Glomerular endothelial cell (primary cell): ENCODE measurements around the gene COIL. TPM values are rescaled to one million over a fixed set of nuclear protein-coding genes. Genes with fewer than 3 reads are reported as not detected.
"Not testable (repeated sequence)": the region's sequence is repeated elsewhere in the genome, so short reads cannot be mapped to it uniquely, and the experiment has no call there.

Source experiments
- DNase-seq: peaks from one replicate; pipeline ENCODE4 v3.0.0-alpha.2; 2011; ENCODE audit warnings: low read depth, low spot score; ENCODE audit errors: extremely low read depth
- total RNA-seq: library from RNA; depleted of rRNA; stranded (reverse); fragments of >200 nt; gene quantifications from 2 replicates; pipeline ENCODE4 v1.2.3, GENCODE V29; 2015

Gene COIL, protein sequence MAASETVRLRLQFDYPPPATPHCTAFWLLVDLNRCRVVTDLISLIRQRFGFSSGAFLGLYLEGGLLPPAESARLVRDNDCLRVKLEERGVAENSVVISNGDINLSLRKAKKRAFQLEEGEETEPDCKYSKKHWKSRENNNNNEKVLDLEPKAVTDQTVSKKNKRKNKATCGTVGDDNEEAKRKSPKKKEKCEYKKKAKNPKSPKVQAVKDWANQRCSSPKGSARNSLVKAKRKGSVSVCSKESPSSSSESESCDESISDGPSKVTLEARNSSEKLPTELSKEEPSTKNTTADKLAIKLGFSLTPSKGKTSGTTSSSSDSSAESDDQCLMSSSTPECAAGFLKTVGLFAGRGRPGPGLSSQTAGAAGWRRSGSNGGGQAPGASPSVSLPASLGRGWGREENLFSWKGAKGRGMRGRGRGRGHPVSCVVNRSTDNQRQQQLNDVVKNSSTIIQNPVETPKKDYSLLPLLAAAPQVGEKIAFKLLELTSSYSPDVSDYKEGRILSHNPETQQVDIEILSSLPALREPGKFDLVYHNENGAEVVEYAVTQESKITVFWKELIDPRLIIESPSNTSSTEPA
- total RNA-seq = 12.3 and 15.3 TPM in 2 replicates

- peak; percentile 65 for DNase-seq
Measured at GRCh38 chr17:56960596-56961538, at the start of gene COIL. Gene COIL (minus strand): TSS chr17:56961050. CDS start chr17:56961019, 31 bp downstream.

DNA sequence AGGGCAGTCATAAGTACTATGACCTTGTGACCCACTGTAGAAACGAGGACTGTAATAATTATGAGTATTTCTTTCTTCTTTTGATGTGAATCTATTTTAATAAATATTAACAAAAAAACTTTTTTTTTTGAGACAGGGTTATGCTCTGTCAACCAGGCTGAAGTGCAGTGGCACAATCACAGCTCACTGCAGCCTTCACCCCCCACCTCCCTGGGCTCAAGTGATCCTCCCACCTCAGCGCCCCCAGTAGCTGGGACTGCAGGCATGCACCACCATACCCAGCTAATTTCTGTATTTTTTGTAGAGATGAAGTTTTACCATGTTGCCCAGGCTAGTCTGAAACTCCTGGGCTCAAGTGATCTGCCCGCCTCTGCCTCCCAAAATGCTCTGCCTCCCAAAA is 49.6 kb upstream of the COIL start:
- DNase-seq = no peak

GRCh38 chr17:57009737-57010445 is 49.0 kb upstream of the COIL start:
- peak; percentile 31 for DNase-seq

GRCh38 chr17:57008958-57009357 is 48.1 kb upstream of the COIL start:
- no peak for DNase-seq

DNA sequence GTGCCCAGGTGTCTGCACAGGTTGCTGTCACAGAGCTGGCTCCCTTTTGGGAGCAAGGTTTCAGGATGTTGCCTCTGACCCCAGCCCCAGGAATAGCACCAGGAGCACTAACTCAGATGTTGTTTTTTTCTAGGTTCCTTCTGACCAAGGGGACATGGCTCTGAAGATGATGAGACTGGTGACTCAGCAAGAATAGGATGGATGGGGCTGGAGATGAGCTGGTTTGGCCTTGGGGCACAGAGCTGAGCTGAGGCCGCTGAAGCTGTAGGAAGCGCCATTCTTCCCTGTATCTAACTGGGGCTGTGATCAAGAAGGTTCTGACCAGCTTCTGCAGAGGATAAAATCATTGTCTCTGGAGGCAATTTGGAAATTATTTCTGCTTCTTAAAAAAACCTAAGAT is 45.2 kb upstream of the COIL start:
- DNase-seq = no peak

DNA sequence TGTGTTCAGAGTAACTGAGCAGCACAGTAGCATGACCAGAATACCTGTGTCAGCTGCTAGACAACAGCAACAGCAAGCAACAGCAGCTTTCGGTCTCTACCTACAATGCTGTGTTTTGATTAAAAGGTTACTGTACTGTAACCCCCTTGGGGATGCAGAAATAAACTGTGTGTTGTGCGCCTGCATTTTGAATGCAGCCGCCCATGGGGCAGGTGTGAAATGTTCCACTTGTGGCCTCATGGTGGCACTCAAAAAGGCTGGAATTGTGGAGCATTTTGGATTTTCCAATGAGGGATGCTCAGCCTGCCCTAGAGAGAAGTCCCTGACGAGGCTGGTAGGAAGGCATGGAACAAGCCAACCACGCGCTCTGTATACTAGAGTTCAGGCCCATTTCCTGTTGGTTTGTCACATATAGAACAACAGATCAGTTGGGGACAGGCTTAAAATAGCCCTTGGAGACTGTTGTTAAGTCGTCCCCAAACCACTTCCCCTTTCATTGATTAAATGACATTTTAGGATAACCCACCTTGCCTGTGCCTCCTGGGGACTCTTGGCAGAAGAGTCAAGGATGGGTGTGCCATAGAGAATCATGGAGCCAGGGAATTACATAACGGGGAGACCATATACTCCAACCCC is 44.2 kb upstream of the COIL start:
- DNase-seq = no peak

DNA sequence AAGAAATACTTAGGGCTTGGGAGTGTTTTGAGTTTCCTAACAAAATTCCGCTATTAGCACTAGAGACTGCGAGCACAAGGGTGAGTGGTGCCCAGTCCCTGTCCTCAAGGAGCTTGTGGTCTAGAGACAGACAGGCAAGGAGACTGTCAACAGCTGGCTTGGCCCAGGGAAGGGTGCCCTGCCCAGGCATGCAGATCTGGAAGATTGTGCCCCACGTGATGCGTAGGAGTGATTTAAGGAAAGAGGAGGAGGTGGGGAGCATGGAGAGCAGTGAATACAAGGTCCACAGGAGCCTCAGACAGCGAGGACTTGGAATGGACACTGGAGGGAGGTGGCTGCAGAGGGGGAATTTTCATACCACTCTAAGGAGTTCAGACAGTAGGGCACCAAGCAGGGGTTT is 42.1 kb upstream of the COIL start:
- no peak for DNase-seq

GRCh38 chr17:57001541-57001940 is 40.7 kb upstream of the COIL start:
- no peak for DNase-seq

GRCh38 chr17:56997313-56997712 is 36.5 kb upstream of the COIL start:
- no peak for DNase-seq

- DNase-seq = no peak
Measured at GRCh38 chr17:56995766-56996165, 34.9 kb upstream of the COIL start.

DNA sequence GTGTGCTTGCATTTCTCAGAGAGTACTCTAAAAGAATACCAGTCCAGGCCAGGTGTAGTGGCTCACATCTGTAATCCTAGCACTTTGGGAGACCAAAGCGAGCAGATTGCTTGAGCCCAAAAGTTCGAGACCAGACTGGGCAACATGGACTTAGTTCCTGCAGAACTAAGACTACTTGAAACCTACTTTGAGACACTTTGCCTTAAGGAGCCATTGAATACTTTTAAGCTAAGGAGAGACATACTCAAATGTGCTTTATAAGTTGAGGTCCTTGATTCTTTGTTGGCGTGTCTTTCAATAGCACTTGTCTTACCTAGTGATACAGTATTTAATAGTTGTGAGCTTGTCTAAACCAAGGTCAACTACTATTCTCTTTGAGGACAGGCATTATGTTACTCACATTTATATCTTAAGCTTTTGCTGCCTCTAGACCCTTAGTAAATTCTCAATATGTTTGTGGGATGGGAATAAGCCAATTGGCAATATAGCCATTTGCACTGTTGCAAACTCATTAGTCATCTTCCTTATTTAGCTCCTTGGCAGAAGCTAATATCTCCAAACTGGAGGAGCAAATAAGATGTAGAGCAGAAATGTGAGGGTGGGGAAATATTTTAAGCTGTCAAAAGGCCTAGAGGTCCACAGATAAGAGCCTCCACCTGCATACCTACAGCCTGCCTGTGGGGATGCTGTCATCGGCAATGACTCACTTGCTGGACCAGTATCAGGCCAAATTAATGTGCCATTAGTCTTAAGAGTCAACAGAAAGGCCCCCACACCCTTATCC is 33.4 kb upstream of the COIL start:
- no peak for DNase-seq

DNA sequence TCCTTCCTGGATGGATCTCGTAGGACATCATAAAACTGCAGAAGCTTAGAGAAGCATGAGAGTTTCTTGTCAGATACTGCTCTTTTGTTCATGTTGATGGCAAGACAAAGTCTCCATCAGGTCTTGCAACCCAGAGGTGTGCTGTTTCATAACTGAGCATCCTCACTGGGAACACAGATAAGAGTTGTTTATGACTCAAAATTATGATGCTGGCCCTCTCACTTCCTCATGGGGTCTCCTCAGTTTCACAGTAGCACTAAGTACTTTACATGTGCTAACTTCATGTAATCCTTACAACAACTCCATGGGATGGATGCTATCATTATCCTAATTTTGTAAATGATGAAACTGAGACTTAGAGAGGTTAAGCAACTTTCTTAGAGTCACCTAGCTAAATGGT is 31.5 kb upstream of the COIL start:
- no peak for DNase-seq

DNA sequence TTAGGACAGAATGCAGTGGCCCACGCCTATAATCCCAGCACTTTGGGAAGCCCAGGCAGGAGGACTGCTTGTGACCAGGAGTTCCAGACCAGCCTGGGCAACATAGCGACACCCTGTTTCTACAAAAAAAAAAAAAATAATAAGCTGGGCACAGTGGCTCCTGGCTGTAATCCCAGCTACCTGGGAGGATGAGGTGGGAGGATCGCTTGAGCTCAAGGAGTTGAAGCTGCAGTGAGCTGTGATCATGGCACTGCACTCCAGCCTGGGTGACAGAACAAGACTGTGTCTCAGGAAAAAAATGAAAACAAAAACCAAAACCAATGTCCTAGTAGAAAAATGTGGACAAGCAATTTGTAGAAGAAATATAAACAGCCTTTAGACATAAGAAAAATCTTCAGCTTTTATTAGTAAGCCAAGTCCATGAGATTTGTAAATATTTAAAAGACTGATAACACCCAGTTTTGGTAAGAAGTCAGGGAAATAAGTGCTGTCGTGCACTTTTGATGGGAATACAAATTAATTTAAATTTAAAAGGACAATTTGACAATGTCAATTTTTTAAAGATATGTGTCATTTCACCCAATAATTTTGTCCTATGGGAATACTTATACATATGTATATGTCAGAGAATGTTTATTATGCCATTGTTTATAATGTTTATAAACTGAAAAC is 28.2 kb upstream of the COIL start:
- no peak for DNase-seq

DNA sequence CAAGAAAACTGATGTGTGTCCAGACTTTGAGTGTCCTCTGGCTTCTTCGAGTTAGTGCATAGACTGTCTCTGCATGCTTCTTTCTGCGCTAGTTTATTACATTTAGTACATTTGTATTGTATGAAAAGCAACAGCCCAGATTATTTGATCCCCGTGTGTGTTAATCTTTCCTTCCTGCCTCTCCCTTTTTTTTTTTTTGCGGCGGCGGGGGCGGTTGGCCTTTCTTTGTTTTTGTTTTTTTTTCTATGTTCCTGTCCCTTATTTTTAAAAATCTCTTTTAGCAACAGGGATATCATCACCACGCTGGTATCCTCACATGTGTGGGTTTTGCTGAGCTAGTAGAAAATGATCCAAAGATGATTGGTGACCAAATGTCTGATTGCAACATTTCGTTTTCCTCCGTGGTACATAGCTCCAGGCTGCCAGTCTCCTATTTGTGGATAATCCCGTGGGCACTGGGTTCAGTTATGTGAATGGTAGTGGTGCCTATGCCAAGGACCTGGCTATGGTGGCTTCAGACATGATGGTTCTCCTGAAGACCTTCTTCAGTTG is 26.5 kb upstream of the COIL start:
- no peak for DNase-seq

DNA sequence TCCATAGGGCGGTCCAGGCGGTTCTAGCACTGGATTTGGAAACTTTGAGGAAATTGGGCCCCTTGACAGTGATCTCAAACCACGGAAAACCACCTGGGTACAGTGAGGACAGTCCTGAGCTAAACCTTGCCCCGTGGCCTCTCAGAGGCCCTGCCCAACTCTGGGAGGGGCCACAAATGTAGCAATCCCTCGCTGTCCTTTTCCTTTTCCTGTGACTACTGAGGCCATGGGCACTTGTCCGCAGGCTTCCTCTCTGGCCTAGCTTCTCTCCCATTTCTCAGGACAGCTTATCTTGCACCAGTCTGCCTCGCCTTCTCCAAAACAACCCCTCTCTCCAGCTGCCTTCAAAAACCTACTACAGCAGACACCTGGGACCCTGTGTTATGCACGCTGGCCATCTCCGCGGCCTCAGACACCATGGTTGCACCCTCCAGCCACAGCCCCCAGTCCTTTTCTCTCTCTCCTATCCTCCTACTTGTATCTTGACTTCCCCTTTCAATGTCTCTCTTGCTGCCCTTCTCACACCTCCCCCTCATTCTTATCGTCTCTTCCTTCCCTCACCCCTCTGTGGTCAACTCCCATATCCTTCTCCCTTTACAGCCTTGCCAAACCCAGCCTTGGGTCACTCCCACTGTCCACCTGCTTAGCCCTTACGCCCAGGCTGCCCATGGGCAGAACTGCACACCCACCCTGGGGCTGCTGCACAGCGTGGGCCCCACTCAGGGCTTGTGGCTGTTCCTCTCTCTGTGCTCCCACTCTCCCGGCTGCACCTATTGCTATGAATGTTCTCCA is 24.7 kb upstream of the COIL start:
- no peak for DNase-seq

DNA sequence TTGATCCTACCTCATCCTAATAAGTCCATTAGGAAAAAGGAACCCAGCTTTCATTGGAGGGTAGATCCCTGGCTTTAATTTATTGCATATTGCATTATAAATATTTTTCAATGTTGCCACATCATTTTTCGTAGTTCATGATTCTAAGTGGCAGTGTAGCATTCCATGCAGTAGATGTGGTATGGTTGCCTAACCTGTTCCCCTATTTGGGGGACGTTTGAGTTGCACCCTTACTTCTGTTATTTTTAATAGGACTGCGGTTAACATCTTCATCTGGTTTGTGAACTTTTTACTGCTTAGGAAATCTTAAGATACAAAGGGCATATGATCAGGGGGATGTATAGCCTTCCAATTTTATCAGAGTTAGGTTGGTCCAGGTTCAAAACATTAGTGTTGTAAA is 22.5 kb upstream of the COIL start:
- DNase-seq = no peak

GRCh38 chr17:56982312-56982711 is 21.5 kb upstream of the COIL start:
- no peak for DNase-seq

DNA sequence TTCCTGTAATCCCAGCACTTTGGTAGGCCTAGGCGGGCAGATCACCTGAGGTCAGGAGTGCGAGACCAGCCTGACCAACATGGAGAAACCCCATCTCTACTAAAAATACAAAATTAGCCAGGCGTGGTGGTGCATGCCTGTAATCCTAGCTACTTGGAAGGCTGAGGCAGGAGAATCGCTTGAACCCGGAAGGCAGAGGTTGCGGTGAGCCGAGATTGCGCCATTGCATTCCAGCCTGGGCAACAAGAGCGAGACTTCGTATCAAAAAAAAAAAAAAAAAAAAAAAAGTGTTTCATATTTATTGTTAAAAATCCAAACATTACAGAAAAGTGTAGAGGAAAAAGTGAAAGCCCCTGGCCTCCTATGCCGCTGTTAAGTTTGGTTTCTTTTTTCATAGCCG is 19.7 kb upstream of the COIL start:
- DNase-seq = not testable (repeated sequence)
